Endothelial cell (in vitro differentiated cells): Measurements from ENCODE around the gene BACE2. TPM values are rescaled to one million over a fixed set of nuclear protein-coding genes. Genes with fewer than 3 reads are reported as not detected.

ENCODE experiments used
- DNase-seq: peaks from one replicate; pipeline ENCODE4 v3.0.0; 2021; ENCODE audit warnings: low spot score
- H3K27ac Mint-ChIP-seq: one replicate; pipeline ENCODE4 v1.8.0; 2021; ENCODE audit warnings: mixed read lengths, inconsistent platforms; ENCODE audit not compliant: unreplicated experiment
- H3K27me3 Mint-ChIP-seq: one replicate; pipeline ENCODE4 v1.8.0; 2021; ENCODE audit warnings: mild to moderate bottlenecking, moderate library complexity, mixed read lengths, inconsistent platforms; ENCODE audit not compliant: unreplicated experiment
- H3K36me3 Mint-ChIP-seq: one replicate; pipeline ENCODE4 v1.8.0; 2021; ENCODE audit warnings: mild to moderate bottlenecking, low read depth, mixed read lengths, inconsistent platforms; ENCODE audit not compliant: unreplicated experiment
- H3K4me1 Mint-ChIP-seq: one replicate; pipeline ENCODE4 v1.8.0; 2021; ENCODE audit warnings: mild to moderate bottlenecking, mixed read lengths, inconsistent platforms; ENCODE audit not compliant: unreplicated experiment
- H3K4me3 Mint-ChIP-seq: one replicate; pipeline ENCODE4 v1.8.0; 2021; ENCODE audit warnings: mild to moderate bottlenecking, mixed read lengths, inconsistent platforms; ENCODE audit not compliant: unreplicated experiment
- H3K9me3 Mint-ChIP-seq: one replicate; pipeline ENCODE4 v1.8.0; 2021; ENCODE audit warnings: mixed read lengths, inconsistent platforms; ENCODE audit not compliant: unreplicated experiment
- total RNA-seq: library from RNA; stranded (reverse); fragmentation: NEBNext Ultra II Directional; extraction: Animal tissue kit (Norgen Biotek cat#: 25700); gene quantifications from one replicate; pipeline ENCODE4 v1.2.1, GENCODE V29; 2021; ENCODE audit not compliant: unreplicated experiment
- TF ChIP-seq, protein P1 (sequence below): fragments of 200-600 bp; sonication (generic); IDR thresholded peaks from one replicate; pipeline ENCODE4 v1.5.0; 2021; ENCODE audit warnings: antibody characterized with exemption; ENCODE audit not compliant: unreplicated experiment

The BACE2 gene
- total RNA-seq, 1 donor from 2014 or later, result 151 TPM

- no peak for DNase-seq
- Mint-ChIP-seq H3K4me1 (peaks cover 32% of the 10 kb centered on the region), H3K9me3 (no peaks in the 10 kb centered on the region), H3K27me3 (peaks cover 10% of the 10 kb centered on the region), H3K4me3 (no peak overlapping the region), H3K27ac (peak overlapping the region; percentile 93), H3K36me3 (peaks cover 12% of the 10 kb centered on the region)
- TF ChIP-seq, protein P1, sequence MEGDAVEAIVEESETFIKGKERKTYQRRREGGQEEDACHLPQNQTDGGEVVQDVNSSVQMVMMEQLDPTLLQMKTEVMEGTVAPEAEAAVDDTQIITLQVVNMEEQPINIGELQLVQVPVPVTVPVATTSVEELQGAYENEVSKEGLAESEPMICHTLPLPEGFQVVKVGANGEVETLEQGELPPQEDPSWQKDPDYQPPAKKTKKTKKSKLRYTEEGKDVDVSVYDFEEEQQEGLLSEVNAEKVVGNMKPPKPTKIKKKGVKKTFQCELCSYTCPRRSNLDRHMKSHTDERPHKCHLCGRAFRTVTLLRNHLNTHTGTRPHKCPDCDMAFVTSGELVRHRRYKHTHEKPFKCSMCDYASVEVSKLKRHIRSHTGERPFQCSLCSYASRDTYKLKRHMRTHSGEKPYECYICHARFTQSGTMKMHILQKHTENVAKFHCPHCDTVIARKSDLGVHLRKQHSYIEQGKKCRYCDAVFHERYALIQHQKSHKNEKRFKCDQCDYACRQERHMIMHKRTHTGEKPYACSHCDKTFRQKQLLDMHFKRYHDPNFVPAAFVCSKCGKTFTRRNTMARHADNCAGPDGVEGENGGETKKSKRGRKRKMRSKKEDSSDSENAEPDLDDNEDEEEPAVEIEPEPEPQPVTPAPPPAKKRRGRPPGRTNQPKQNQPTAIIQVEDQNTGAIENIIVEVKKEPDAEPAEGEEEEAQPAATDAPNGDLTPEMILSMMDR, result no peak
Measured at GRCh38 chr21:41147096-41147978, 20.6 kb upstream of the BACE2 start.

- no peak for DNase-seq
- peaks cover 35% of the 10 kb centered on the region for H3K4me1 Mint-ChIP-seq
Measured at GRCh38 chr21:41147979-41148355, 20.0 kb upstream of the BACE2 start.

GRCh38 chr21:41148798-41149197, 19.2 kb upstream of the BACE2 start:
- TF ChIP-seq, protein P1, result no peak
- H3K4me3 Mint-ChIP-seq, result peak overlapping the region; percentile 20
- DNase-seq, result no peak
- peaks cover 12% of the 10 kb centered on the region for H3K36me3 Mint-ChIP-seq
- peaks cover 40% of the 10 kb centered on the region for H3K4me1 Mint-ChIP-seq
- H3K27ac Mint-ChIP-seq, result peak overlapping the region; percentile 93
- H3K9me3 Mint-ChIP-seq, result no peaks in the 10 kb centered on the region
- H3K27me3 Mint-ChIP-seq, result peaks cover 12% of the 10 kb centered on the region

More at GRCh38 chr21:41147979-41148355, 20.0 kb upstream of the BACE2 start:
- H3K9me3 Mint-ChIP-seq, result no peaks in the 10 kb centered on the region
- TF ChIP-seq, protein P1, result no peak
- H3K36me3 Mint-ChIP-seq, result peaks cover 12% of the 10 kb centered on the region
- peak overlapping the region; percentile 53 for H3K4me3 Mint-ChIP-seq
- peaks cover 12% of the 10 kb centered on the region for H3K27me3 Mint-ChIP-seq
- H3K27ac Mint-ChIP-seq, result peak overlapping the region; percentile 93

GRCh38 chr21:41149199-41149598, 18.8 kb upstream of the BACE2 start:
- peaks cover 43% of the 10 kb centered on the region for H3K4me1 Mint-ChIP-seq
- H3K4me3 Mint-ChIP-seq, result no peak overlapping the region
- TF ChIP-seq, protein P1, result no peak
- DNase-seq, result no peak
- H3K27ac Mint-ChIP-seq, result no peak overlapping the region
- H3K36me3 Mint-ChIP-seq, result peaks cover 15% of the 10 kb centered on the region
- H3K27me3 Mint-ChIP-seq, result peaks cover 13% of the 10 kb centered on the region
- no peaks in the 10 kb centered on the region for H3K9me3 Mint-ChIP-seq

DNA sequence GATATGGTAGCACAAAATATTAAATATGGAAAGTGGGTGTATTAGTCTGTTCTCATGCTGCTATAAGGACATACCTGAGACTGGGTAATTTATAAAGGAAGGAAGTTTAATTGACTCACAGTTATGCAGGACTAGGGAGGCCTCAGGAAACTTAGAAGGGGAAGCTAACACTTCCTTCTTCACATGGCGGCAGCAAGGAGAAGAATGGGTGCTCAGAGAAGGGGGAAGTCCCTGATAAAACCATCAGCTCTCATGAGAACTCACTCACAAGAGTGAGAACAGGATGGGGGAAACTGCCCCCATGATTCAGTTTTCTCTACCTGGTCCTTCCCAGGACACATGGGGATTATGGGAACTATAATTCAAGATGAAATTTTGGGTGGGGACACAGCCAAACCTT, 15.8 kb upstream of the BACE2 start:
- Mint-ChIP-seq H3K9me3 (no peaks in the 10 kb centered on the region), H3K4me1 (peaks cover 40% of the 10 kb centered on the region), H3K27me3 (peaks cover 19% of the 10 kb centered on the region), H3K4me3 (no peak overlapping the region), H3K36me3 (peaks cover 15% of the 10 kb centered on the region), H3K27ac (no peak overlapping the region)
- TF ChIP-seq, protein P1, result no peak
- DNase-seq, result no peak
